Activated effector memory CD4-positive, alpha-beta T cell treated with anti-CD3 and anti-CD28 coated beads, Interleukin-2, amount 50 U/mL, for 16 hours (primary cell): ENCODE results near the gene PTPN3.

ENCODE experiments used
- DNase-seq: peaks from one replicate; pipeline ENCODE4 v3.0.0-alpha.2; 2020

The PTPN3 gene

GRCh38 chr9:109418827-109419226, 79.3 kb downstream of the PTPN3 start:
- no peak for DNase-seq

GRCh38 chr9:109417585-109418544, 80.2 kb downstream of the PTPN3 start:
- no peak for DNase-seq

- no peak for DNase-seq
Measured at GRCh38 chr9:109417054-109417453, 81.1 kb downstream of the PTPN3 start.

GRCh38 chr9:109416135-109416706, 81.9 kb downstream of the PTPN3 start:
- no peak for DNase-seq

GRCh38 chr9:109414125-109414785, 83.9 kb downstream of the PTPN3 start:
- DNase-seq, result no peak

GRCh38 chr9:109411798-109412352, 86.2 kb downstream of the PTPN3 start:
- DNase-seq, result no peak

- DNase-seq, result no peak
Measured at GRCh38 chr9:109411069-109411761, 86.9 kb downstream of the PTPN3 start.

- DNase-seq, result no peak
Measured at GRCh38 chr9:109409773-109410397, 88.2 kb downstream of the PTPN3 start.

- DNase-seq, result no peak
Measured at GRCh38 chr9:109408759-109409462, 89.2 kb downstream of the PTPN3 start.

GRCh38 chr9:109403766-109404320, 94.3 kb downstream of the PTPN3 start:
- no peak for DNase-seq

- no peak for DNase-seq
Measured at GRCh38 chr9:109403116-109403515, 95.0 kb downstream of the PTPN3 start.

GRCh38 chr9:109401990-109402318, 96.2 kb downstream of the PTPN3 start:
- DNase-seq, result no peak

- no peak for DNase-seq
Measured at GRCh38 chr9:109401169-109401989, 96.7 kb downstream of the PTPN3 start.

GRCh38 chr9:109399258-109399767, 98.8 kb downstream of the PTPN3 start:
- no peak for DNase-seq

- no peak for DNase-seq
Measured at GRCh38 chr9:109391176-109391575, 106.9 kb downstream of the PTPN3 start.

- DNase-seq, result no peak
Measured at GRCh38 chr9:109387856-109388255, 110.3 kb downstream of the PTPN3 start.

GRCh38 chr9:109387206-109387605, 110.9 kb downstream of the PTPN3 start:
- no peak for DNase-seq

- no peak for DNase-seq
Measured at GRCh38 chr9:109385499-109385898, 112.6 kb downstream of the PTPN3 start.

- no peak for DNase-seq
Measured at GRCh38 chr9:109383947-109384346, 114.2 kb downstream of the PTPN3 start.

- no peak for DNase-seq
Measured at GRCh38 chr9:109383356-109383755, 114.8 kb downstream of the PTPN3 start.
